Keratinocyte (primary cell): Measurements from ENCODE around the gene FMNL2.

Experiments used
- CTCF ChIP-seq, 3 experiments: IDR thresholded peaks in 1 of 3; conservative IDR thresholded peaks in 1 of 3; optimal IDR thresholded peaks in 1 of 3; 2 replicates in 2 of 3; 3 replicates in 1 of 3; pipeline versions ENCODE3 to v1.5.1; 2011; ENCODE audit warnings: low read length in 3 of 3, mild to moderate bottlenecking in 3 of 3, moderate library complexity in 2 of 3, control low read depth in 1 of 3, inconsistent platforms in 1 of 3; ENCODE audit not compliant: insufficient read depth in 2 of 3; ENCODE audit errors: extremely low read depth in 1 of 3
- EZH2 ChIP-seq: IDR thresholded peaks from one replicate; pipeline ENCODE4 v1.6.1; 2012; ENCODE audit warnings: inconsistent platforms, mild to moderate bottlenecking, low read length, moderate library complexity

GRCh38 chr2:152594792-152595191, 259.8 kb downstream of the FMNL2 start:
- no peak for TF ChIP-seq CTCF (optimal IDR thresholded peaks at IDR 0.05 in 1 of 3, IDR thresholded peaks at IDR 0.05 in 1 of 3, conservative IDR thresholded peaks at IDR 0.05 in 1 of 3; ENCODE audit: extremely low read depth in 1 of 3, insufficient read depth in 2 of 3, low read length in 3 of 3)
- TF ChIP-seq EZH2: no peak
